GM23248 (cell line): ENCODE results near the gene ETS1. TPM values are rescaled to one million over a fixed set of nuclear protein-coding genes. Genes with fewer than 3 reads are reported as not detected.

Experiments used
- DNase-seq: peaks from one replicate; pipeline ENCODE4 v3.0.0-alpha.2; 2015
- H2AFZ ChIP-seq: fragments of 200-600 bp; sonication (generic); 2 replicates; pipeline ENCODE4 v1.6.1; 2016; ENCODE audit warnings: antibody characterized with exemption
- H3F3A ChIP-seq: fragments of 200-600 bp; sonication (generic); 2 replicates; pipeline ENCODE4 v1.6.1; 2016; ENCODE audit warnings: mild to moderate bottlenecking, antibody characterized with exemption, mixed run types; ENCODE audit not compliant: insufficient read depth
- H3K27ac ChIP-seq: fragments of 200-600 bp; sonication (generic); 2 replicates; pipeline ENCODE4 v1.5.1; 2016; ENCODE audit warnings: mild to moderate bottlenecking
- H3K27me3 ChIP-seq: fragments of 200-600 bp; sonication (generic); replicated peaks from 2 replicates; pipeline ENCODE4 v1.6.1; 2016; ENCODE audit warnings: mild to moderate bottlenecking; ENCODE audit not compliant: insufficient read depth
- H3K36me3 ChIP-seq: fragments of 200-600 bp; sonication (generic); 2 replicates; pipeline ENCODE4 v1.6.1; 2016; ENCODE audit warnings: low read depth, mild to moderate bottlenecking
- H3K4me1 ChIP-seq: fragments of 200-600 bp; sonication (generic); 2 replicates; pipeline ENCODE4 v1.6.1; 2016; ENCODE audit warnings: mild to moderate bottlenecking; ENCODE audit not compliant: insufficient read depth
- H3K4me2 ChIP-seq: fragments of 200-600 bp; sonication (generic); one replicate; pipeline ENCODE4 v1.6.1; 2016; ENCODE audit warnings: mild to moderate bottlenecking; ENCODE audit not compliant: unreplicated experiment
- H3K4me3 ChIP-seq: fragments of 200-600 bp; sonication (generic); 2 replicates; pipeline ENCODE4 v1.5.1; 2016; ENCODE audit warnings: mild to moderate bottlenecking
- H3K79me2 ChIP-seq: fragments of 200-600 bp; sonication (generic); 2 replicates; pipeline ENCODE4 v1.6.1; 2016; ENCODE audit warnings: mild to moderate bottlenecking; ENCODE audit not compliant: insufficient read depth
- H3K9ac ChIP-seq: fragments of 200-600 bp; sonication (generic); 2 replicates; pipeline ENCODE4 v1.6.1; 2016; ENCODE audit warnings: mild to moderate bottlenecking
- H3K9me2 ChIP-seq: fragments of 200-600 bp; sonication (generic); 2 replicates; pipeline ENCODE4 v1.6.1; 2016; ENCODE audit warnings: mixed run types, mild to moderate bottlenecking, moderate library complexity; ENCODE audit not compliant: insufficient read depth
- H3K9me3 ChIP-seq: fragments of 200-600 bp; sonication (generic); one replicate; pipeline ENCODE4 v1.6.1; 2017; ENCODE audit warnings: low read depth
- H4K20me1 ChIP-seq: fragments of 200-600 bp; sonication (generic); 2 replicates; pipeline ENCODE4 v1.6.0; 2016; ENCODE audit not compliant: insufficient read depth
- EZH2 ChIP-seq: fragments of 200-600 bp; sonication (generic); IDR thresholded peaks from 2 replicates; pipeline ENCODE4 v1.6.1; 2018; ENCODE audit warnings: antibody characterized with exemption, mild to moderate bottlenecking; ENCODE audit not compliant: insufficient read depth, poor library complexity, severe bottlenecking
- EZH2phosphoT487 ChIP-seq: fragments of 200-600 bp; sonication (generic); IDR thresholded peaks from 2 replicates; pipeline ENCODE4 v1.6.1; 2018; ENCODE audit warnings: antibody characterized with exemption, moderate library complexity, mild to moderate bottlenecking, low read depth; ENCODE audit not compliant: insufficient read depth
- WGBS, 2 experiments: methylation state at CpG; one replicate each; pipeline ENCODE4 v1.1.6; 2015 to 2017; ENCODE audit warnings: low lambda C conversion rate in 2 of 2, low coverage in 1 of 2; ENCODE audit errors: missing lambda C conversion rate in 2 of 2; 5-methylcytosine and 5-hydroxymethylcytosine counted together
- in situ Hi-C: fragments of 300-500 bp; cut with MboI; formaldehyde crosslinking; loops from 2 replicates; pipeline ENCODE4 v1.15.0; 2020
- polyA plus RNA-seq: library from polyadenylated mRNA; unstranded; fragments of >200 nt; fragmentation: Nextera tagmentation; extraction: Ambion mirVana; gene quantifications from 2 replicates; pipeline ENCODE4 v1.2.1, GENCODE V29; 2016
- total RNA-seq: library from RNA; depleted of rRNA; stranded (reverse); fragments of >200 nt; shearing (Covaris generic); gene quantifications from 2 replicates; pipeline ENCODE4 v1.2.3, GENCODE V29; 2014

The ETS1 gene
- total and polyA plus RNA-seq, 2 experiments from 2014 or later: 19.9 to 61.0 TPM

- 55 to 70% methylated on average over 7 of the region's 7 CpGs for WGBS, 2 experiments
- Histone ChIP-seq H3K4me2 (peak overlapping the region; percentile 92), H4K20me1 (peaks cover 50% of the 10 kb centered on the region; the same call in 1 of the 2 replicates), H3K36me3 (peaks cover 7% of the 10 kb centered on the region; the same call in 1 of the 2 replicates), H2AFZ (no peak overlapping the region), H3F3A (peaks cover 57% of the 10 kb centered on the region), H3K27me3 (no peaks in the 10 kb centered on the region), H3K4me1 (peaks cover 55% of the 10 kb centered on the region), H3K9me3 (no peaks in the 10 kb centered on the region), H3K27ac (peak overlapping the region; percentile 99), H3K9ac (peak overlapping the region; percentile 100), H3K9me2 (no peaks in the 10 kb centered on the region), H3K4me3 (peak overlapping the region; percentile 99), H3K79me2 (peaks cover 84% of the 10 kb centered on the region)
- DNase-seq: peak; percentile 57
- TF ChIP-seq EZH2phosphoT487 (no peak), EZH2 (no peak)
- in situ Hi-C loops: loop anchor here (25.0 kb wide), 1 partner anchor 481 kb away; no protein-coding TSS in a partner anchor
Observed at GRCh38 chr11:128518493-128519207, 68.7 kb downstream of the ETS1 start.

GRCh38 chr11:128517451-128518230, 69.7 kb downstream of the ETS1 start:
- in situ Hi-C loops: loop anchor here (25.0 kb wide), 1 partner anchor 480 kb away; no protein-coding TSS in a partner anchor
- no peak overlapping the region for H2AFZ ChIP-seq
- WGBS, 2 experiments: 54 to 55% methylated on average over 5 of the region's 5 CpGs
- peaks cover 52% of the 10 kb centered on the region for H3F3A ChIP-seq
- H3K36me3 ChIP-seq: peaks cover 18% of the 10 kb centered on the region
- H3K9ac ChIP-seq: peak overlapping the region; percentile 100
- peak overlapping the region; percentile 99 for H3K27ac ChIP-seq
- TF ChIP-seq EZH2 (no peak), EZH2phosphoT487 (no peak)
- peaks cover 94% of the 10 kb centered on the region for H3K79me2 ChIP-seq
- peaks cover 46% of the 10 kb centered on the region for H3K4me1 ChIP-seq
- H3K27me3 ChIP-seq: no peaks in the 10 kb centered on the region
- peak; percentile 71 for DNase-seq
- peak overlapping the region; percentile 99 for H3K4me3 ChIP-seq
- peaks cover 59% of the 10 kb centered on the region; the same call in 1 of the 2 replicates for H4K20me1 ChIP-seq
- no peaks in the 10 kb centered on the region for H3K9me3 ChIP-seq
- H3K9me2 ChIP-seq: no peaks in the 10 kb centered on the region
- peak overlapping the region; percentile 92 for H3K4me2 ChIP-seq

GRCh38 chr11:128516886-128517285, 70.5 kb downstream of the ETS1 start:
- TF ChIP-seq EZH2: no peak
- TF ChIP-seq EZH2phosphoT487: no peak
- peaks cover 100% of the 10 kb centered on the region for H3K79me2 ChIP-seq
- H3K36me3 ChIP-seq: peaks cover 22% of the 10 kb centered on the region
- H3K4me1 ChIP-seq: peaks cover 46% of the 10 kb centered on the region
- in situ Hi-C loops: loop anchor here (25.0 kb wide), 1 partner anchor 480 kb away; no protein-coding TSS in a partner anchor
- H3K9ac ChIP-seq: peak overlapping the region; percentile 100
- peaks cover 61% of the 10 kb centered on the region; the same call in 1 of the 2 replicates for H4K20me1 ChIP-seq
- no peak for DNase-seq
- H3K9me3 ChIP-seq: no peaks in the 10 kb centered on the region
- peak overlapping the region; percentile 99 for H3K4me3 ChIP-seq
- peak overlapping the region; percentile 99 for H3K27ac ChIP-seq
- 72 to 73% methylated on average over 4 of the region's 4 CpGs for WGBS, 2 experiments
- H3K9me2 ChIP-seq: no peaks in the 10 kb centered on the region
- H2AFZ ChIP-seq: no peak overlapping the region
- no peaks in the 10 kb centered on the region for H3K27me3 ChIP-seq
- H3K4me2 ChIP-seq: peak overlapping the region; percentile 92
- peaks cover 55% of the 10 kb centered on the region for H3F3A ChIP-seq
